CD4-positive, alpha-beta T cell treated with Interleukin-15 for 4 hours (primary cell): Measurements from ENCODE around the gene SYNM.

ENCODE experiments used
- DNase-seq: peaks from one replicate; pipeline ENCODE4 v3.0.0-alpha.2; 2020; ENCODE audit warnings: low spot score

SYNM gene

DNA sequence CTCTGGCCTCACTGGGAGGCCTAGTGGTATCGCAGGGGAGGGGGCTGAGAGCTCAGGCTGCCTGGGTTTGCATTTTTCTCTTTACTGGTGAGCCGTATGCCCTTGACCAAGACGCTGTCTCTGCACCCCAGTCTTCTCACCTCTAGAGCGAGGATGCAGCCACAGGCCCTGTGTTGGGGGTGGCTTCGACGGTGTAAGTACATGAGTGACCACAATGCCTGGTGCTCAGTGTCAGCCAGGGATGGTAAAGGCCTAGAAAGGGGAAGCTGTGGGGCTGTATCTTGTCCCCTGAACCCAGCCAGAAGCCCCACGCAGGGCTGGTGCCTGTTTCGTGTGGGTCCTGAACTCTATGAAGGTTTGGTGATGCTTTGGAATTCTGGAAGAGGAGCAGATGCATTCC lies 19.8 kb downstream of the SYNM start:
- no peak for DNase-seq

DNA sequence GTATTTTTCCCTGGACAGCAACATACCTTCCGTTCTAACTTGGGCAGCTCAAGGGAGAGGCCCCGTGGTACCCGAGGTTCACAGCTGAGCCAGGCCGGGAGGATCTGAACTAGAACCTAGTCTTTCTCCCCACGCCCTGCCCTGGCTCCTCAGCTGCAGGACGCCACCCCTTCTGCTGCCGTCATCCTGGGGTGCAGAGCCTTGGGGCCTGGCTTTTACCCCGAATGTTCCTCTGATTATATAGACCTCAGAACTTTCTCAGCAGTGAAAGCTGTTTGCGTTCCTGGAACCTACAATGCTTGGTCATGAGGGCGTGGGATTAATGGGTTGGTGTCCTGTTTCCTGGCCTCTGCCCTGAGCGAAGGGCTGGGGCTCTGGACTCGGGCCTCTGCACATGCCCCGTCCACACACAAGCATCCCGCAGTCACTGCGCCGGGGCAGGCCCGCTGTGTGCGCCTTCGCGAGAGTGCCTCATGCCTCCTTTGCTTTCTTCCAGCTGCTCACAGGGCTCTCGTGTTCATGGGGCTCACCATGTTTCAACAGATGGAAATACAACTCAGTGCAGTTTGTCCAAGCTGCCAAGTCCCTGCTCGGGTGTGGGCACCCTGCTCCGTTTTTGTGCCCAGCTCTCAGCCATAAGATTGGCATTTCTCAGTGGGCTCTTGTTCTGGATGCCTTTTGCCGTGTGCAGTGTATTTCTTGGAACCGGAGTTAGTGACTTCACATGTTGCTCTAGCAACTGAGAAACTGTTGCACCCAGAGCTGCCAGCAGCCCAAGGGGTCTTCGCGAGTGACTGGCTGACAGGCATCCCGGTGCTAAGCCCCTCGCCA lies 20.4 kb downstream of the SYNM start:
- DNase-seq: no peak

DNA sequence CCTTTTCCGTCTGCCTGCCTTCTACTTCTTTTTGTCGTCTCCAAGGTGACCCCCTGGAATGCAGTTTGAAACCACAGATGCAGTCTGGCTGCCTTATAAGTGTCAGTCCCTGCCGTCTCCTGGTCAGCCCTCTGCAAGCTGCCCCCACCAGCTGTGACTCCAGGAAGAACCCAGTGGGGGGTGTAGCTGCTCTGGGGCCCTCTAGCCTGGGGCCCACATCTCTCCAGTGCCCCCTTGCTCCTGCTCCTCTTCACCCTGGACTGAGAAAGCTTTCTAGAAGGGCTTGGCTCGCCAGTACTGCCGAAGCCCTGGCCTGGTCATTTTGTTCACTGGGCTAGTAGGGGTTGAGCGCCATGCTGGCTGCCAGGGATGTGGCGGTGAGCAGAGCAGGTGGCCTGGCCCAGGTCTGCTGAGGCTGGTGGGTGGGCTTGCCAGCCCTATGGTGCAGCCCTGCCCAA lies 21.3 kb downstream of the SYNM start:
- no peak for DNase-seq

DNA sequence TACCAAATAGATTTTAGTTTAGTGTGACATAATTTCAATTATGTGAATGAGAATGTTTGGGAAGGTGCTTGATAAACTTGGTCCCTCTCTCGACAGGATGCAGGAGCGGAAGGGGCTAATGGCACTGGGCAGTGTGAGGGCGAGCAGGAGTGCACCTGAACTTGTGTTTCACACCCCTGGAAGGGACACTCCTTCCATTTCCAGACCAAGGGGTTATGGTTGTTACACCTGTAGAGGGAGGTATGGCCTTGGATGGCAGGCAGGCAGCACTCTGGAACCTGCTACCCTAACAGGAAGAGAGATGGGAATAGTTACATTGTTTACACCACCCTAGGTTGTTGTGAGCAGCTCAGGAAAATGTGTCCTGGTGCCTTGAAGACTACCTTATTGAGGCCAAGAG lies 22.1 kb downstream of the SYNM start:
- no peak for DNase-seq

DNA sequence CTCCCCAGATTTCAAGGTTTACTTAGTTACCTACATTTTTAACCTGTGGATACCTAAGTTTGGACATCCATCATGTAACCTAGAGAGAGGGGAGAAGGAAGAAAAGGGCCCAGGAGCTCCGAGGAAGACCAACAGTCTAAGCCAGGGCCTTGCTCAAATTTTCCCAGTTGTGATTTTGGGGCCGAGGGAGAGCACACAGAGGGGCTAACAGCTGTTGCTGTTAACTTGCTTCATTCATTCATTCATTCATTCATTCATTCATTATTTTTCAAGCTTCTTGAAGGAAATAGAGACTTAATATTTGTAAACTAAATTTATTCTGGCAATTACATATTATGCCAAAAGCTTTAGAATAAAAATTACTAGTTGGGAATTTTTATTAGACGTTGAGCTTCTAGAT lies 22.9 kb downstream of the SYNM start:
- no peak for DNase-seq

DNA sequence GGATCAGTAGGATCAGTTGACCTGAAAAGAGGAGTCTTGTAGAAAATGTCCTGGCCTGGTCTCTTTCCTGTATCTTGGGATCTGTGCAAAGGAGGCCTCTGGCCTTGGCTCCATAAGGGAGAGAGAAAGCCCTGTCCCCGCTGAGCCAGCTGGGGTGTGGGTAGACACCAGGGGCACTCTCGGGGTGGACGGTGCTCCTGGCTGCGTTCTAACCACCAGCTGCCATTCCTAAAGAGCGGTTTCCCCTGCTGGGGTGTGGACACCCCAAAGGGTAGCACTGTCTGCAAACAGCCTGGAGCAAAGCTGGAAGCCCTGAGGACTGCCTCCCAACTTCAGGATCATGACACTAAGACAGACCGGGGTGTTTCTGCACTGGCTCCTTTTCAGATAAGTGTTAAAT lies 23.5 kb downstream of the SYNM start:
- DNase-seq: no peak

DNA sequence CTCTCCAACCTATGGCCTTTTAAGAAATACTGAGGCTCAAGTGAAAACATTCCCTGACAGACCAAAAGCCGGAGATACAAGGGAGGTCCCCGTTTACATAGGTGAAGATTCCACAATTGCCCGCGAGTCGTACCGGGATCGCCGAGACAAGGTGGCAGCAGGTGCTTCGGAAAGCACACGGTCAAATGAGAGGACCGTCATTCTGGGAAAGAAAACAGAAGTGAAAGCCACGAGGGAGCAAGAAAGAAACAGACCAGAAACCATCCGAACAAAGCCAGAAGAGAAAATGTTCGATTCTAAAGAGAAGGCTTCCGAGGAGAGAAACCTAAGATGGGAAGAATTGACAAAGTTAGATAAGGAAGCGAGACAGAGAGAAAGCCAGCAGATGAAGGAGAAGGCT lies 24.8 kb downstream of the SYNM start:
- DNase-seq: no peak

DNA sequence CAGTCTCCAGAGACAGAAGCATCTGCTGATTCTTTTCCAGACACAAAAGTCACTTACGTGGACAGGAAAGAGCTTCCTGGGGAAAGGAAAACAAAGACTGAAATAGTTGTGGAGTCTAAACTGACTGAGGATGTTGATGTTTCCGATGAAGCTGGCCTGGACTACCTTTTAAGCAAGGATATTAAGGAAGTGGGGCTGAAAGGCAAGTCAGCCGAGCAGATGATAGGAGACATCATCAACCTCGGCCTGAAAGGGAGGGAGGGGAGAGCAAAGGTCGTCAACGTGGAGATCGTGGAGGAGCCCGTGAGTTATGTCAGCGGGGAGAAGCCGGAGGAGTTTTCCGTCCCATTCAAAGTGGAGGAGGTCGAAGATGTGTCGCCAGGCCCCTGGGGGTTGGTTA lies 25.4 kb downstream of the SYNM start:
- DNase-seq: no peak

DNA sequence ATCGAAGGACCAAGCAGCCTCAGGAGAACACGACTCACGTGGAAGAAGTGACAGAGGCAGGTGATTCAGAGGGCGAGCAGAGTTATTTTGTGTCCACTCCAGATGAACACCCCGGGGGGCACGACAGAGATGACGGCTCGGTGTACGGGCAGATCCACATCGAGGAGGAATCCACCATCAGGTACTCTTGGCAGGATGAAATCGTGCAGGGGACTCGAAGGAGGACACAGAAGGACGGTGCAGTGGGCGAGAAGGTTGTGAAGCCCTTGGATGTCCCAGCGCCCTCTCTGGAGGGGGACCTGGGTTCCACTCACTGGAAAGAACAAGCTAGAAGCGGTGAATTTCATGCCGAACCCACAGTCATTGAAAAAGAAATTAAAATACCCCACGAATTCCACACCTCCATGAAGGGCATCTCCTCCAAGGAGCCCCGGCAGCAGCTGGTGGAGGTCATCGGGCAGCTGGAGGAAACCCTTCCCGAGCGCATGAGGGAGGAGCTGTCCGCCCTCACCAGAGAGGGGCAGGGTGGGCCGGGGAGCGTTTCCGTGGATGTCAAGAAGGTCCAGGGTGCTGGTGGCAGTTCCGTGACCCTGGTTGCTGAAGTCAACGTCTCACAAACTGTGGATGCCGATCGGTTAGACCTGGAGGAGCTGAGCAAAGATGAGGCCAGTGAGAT lies 26.0 kb downstream of the SYNM start:
- no peak for DNase-seq

DNA sequence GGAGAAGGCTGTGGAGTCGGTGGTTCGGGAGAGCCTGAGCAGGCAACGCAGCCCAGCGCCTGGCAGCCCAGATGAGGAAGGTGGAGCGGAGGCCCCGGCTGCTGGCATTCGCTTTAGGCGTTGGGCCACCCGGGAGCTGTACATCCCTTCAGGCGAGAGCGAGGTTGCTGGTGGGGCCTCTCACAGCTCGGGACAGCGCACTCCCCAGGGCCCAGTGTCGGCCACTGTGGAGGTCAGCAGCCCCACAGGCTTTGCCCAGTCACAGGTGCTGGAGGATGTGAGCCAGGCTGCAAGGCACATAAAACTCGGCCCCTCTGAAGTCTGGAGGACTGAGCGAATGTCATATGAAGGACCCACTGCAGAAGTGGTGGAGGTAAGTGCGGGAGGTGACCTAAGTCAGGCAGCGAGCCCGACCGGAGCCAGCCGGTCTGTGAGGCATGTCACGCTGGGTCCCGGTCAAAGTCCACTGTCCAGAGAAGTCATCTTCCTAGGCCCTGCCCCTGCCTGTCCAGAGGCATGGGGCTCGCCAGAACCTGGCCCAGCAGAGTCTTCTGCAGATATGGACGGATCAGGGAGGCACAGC lies 26.7 kb downstream of the SYNM start:
- DNase-seq: no peak

DNA sequence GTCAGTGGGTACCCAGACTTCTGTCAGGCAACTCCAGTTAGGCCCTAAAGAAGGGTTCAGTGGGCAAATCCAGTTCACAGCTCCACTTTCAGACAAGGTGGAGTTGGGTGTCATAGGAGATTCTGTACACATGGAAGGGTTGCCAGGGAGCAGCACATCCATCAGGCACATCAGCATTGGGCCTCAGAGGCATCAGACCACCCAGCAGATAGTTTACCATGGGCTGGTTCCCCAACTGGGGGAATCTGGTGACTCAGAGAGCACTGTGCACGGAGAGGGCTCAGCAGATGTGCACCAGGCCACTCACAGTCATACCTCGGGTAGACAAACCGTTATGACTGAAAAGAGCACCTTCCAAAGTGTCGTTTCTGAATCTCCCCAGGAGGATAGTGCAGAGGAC lies 27.2 kb downstream of the SYNM start:
- no peak for DNase-seq

DNA sequence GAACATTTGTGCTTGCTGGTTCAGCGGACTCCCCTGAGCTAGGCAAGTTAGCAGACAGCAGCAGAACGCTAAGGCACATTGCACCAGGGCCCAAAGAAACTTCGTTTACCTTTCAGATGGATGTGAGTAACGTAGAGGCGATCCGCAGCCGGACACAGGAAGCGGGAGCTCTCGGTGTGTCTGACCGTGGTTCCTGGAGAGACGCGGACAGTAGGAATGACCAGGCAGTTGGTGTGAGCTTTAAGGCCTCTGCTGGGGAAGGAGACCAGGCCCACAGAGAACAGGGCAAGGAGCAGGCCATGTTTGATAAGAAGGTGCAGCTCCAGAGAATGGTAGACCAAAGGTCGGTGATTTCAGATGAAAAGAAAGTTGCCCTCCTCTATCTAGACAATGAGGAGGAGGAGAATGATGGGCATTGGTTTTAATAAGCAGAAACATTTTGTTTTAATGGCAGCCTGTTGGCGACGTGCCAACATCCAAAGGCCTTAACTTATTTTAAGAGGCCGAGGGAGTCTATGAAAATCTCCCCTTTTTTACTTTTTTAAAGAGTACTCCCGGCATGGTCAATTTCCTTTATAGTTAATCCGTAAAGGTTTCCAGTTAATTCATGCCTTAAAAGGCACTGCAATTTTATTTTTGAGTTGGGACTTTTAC lies 27.9 kb downstream of the SYNM start:
- DNase-seq: no peak

DNA sequence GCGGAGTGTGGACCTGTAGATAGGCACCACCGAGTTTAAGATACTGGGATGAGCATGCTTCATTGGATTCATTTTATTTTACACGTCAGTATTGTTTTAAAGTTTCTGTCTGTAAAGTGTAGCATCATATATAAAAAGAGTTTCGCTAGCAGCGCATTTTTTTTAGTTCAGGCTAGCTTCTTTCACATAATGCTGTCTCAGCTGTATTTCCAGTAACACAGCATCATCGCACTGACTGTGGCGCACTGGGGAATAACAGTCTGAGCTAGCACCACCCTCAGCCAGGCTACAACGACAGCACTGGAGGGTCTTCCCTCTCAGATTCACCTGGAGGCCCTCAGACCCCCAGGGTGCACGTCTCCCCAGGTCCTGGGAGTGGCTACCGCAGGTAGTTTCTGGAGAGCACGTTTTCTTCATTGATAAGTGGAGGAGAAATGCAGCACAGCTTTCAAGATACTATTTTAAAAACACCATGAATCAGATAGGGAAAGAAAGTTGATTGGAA lies 29.5 kb downstream of the SYNM start:
- no peak for DNase-seq

DNA sequence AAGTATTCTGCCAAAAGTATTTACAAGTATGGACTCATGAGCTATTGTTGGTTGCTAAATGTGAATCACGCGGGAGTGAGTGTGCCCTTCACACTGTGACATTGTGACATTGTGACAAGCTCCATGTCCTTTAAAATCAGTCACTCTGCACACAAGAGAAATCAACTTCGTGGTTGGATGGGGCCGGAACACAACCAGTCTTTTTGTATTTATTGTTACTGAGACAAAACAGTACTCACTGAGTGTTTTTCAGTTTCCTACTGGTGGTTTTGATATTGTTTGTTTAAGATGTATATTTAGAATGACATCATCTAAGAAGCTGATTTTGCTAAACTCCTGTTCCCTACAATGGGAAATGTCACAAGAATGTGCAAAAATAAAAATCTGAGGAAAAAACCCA lies 30.3 kb downstream of the SYNM start:
- no peak for DNase-seq

DNA sequence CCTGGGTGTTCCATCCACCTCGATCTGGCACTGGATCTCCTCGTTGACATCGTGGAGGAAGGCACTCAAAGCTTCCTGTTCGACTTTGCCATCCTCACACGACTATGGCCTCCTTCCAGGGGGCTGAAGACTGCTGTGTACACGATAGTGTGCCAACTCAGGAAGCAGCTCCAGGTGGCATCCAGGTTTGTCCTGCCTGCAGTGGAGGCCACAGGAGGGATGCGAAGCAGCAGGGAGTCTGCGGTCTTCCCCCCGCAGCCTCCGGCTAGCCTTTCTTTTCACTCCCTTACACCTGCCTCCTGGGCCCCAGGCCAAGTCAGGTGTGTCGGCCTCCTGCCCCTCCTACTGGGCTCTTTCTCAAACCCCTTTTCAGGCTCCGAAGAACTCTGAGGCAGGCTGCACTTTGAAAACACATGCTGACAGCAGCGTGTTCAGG lies 32.2 kb downstream of the SYNM start:
- DNase-seq: no peak

DNA sequence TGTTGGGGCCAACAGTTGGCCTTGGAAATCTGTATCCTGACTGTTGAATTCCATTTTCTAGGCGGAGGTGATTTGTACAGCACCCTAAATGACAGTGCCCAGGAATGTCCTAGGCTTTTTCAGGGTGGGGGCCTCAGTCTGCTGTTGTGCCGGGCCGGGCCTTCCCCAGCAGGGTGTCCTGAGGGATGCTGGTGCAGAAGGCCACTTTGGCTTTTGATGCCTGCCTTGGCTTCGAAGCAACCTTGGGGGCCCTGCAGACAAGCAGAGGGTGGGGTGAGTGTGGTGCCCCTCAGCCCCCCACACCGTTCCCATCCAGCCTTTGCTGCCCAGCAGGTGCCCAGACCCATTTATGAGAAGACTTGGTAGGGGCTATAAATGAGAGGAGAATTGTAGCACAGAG lies 33.0 kb downstream of the SYNM start:
- no peak for DNase-seq

DNA sequence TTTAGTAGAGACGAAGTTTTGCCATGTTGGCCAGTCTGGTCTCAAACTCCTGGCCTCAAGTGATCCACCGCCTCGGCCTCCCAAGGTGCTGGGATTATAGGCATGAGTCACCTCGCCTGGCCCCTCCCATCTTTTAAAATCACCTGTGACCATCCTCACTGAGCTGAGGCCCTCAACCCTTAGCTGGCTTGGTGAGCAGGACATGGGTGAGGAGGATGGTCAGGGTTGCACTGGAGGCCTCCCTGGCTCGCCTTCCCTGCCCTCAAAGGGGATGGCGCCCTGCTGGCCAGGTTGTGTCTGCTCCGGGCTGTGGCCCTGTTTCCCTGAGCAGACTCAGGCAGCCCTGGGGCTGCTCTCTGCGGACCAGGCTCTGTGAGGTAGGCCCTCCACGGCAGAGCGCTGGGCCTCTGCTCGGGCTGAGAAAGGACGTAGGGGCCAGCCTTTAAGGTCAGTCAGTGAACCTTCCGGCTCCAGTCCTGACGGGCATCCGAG lies 33.7 kb downstream of the SYNM start:
- DNase-seq: no peak

DNA sequence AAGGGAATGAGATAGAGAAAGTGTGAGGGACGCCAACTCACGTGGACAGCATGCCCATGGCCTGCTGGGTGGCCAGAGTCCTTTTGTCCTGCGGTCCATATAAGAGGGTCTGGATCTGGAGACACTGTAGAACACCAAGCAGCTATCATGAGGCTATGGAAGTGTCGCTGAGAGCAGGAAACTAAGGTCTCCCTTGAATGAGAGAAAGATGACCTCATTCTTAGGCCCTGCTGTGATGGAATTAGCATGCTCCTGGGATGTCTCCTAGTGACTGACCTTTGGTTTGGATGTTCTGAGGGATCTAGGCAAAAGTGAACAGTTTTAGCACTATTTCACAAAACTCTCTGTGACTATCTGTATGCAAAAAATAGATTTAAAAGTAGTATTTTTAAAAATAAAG lies 34.4 kb downstream of the SYNM start:
- no peak for DNase-seq

DNA sequence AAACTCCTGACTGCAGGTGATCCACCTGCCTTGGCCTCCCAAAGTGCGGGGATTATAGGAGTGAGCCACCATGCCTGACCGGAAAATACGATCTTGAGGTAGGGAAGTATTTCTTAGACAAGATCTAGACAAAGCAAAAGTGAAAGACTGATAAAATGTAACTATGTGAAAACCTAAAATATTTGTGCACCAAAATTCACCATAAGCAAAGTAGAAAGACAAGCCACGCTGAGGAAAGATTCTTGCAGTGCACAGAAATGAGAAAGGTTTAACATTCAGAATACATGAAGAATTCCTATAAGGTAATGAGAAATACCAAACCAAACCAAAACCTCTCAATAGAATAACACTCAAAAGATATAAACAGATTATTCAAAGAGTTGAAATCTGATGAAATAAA lies 35.7 kb downstream of the SYNM start:
- no peak for DNase-seq

DNA sequence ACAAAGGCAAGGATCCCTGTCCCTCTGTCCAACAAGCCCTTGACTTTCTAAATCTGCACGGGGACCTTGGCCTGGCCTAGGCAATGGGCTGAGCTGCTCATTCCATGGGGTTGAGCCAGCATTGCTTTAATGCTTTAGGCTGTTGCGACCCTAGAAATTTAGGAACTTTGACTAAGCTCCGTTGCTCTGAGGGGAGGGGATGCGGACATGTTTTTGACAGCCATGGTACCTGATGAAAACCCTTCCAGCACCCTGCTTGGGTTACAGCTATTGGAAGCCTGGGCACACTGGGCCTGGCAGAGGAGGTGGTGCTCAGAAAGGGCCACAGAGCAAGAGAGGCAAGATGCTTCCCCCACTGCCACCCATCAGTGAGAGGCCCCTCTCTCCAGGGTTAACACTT lies 37.1 kb downstream of the SYNM start:
- no peak for DNase-seq

DNA sequence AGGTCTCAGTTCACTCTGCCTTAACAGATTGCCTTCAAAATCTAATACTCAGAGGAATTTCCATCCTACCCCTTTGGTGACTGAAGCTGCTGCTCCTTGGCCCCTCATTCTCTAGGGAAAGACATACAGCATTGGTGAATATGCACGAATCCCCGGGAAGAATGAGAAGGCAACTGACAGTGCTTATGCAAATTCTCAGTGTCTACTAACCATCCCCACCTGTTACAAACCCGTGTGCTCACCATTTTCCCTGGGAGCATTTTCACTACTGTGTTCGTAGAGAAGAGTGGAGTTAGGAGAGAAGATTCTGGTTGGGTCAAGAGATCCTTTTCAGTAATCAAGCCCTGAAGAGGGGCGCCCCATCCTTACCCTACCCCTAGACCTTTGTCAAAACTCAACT lies 37.7 kb downstream of the SYNM start:
- no peak for DNase-seq

DNA sequence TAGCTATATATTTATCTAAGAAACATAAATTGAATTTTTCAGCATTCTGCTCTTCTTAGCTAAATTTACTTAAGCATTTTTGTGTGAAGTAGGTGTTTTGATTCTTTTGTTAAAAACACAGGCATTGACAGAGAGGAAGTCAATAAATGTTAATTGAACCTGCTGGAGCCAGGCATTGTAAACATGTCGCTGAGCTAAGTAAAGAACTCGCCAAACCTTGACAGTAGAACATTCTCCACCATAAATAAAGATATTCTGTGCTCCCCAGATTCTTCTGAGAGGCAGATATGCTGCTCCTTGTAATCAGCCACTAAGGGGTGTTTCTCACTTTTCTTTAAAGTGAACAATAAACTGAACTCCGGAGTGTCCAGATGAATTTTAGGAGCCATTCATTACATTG lies 38.4 kb downstream of the SYNM start:
- DNase-seq: no peak
